GM12872 (cell line): ENCODE results near the gene PRLH.

ENCODE experiments used
- CTCF ChIP-seq: IDR thresholded peaks from 3 replicates; pipeline ENCODE4 v1.5.1; 2011; ENCODE audit warnings: low read depth, mild to moderate bottlenecking, low read length, moderate library complexity; ENCODE audit not compliant: insufficient read depth

PRLH gene

GRCh38 chr2:237558961-237559641, 7.3 kb upstream of the PRLH start:
- no peak for TF ChIP-seq CTCF

- no peak for TF ChIP-seq CTCF
Measured at GRCh38 chr2:237561221-237561620, 5.2 kb upstream of the PRLH start.

DNA sequence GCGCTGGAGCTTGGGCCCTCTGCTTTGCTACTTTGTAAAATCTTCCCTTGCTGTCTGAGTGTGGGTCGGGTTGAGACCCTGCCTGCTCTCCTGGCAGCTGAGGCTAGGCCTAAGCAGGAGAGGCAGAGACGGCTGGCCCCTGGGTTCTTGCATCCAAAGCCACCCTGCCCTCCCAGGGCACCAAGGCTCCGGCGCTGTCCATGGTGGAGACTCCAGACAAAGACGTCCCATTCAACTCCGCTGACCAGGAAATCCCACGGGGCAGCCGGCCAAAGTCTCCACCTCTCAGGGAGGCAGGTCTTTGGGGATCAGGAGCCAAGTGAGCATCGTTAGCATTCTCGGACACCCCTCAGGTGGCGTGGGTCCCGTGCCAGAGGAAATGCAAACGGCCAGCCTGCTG, 2.6 kb upstream of the PRLH start:
- no peak for TF ChIP-seq CTCF

GRCh38 chr2:237564526-237565131, 1.7 kb upstream of the PRLH start:
- TF ChIP-seq CTCF, result no peak

GRCh38 chr2:237565974-237566373, 400 bp upstream of the PRLH start:
- TF ChIP-seq CTCF, result no peak

DNA sequence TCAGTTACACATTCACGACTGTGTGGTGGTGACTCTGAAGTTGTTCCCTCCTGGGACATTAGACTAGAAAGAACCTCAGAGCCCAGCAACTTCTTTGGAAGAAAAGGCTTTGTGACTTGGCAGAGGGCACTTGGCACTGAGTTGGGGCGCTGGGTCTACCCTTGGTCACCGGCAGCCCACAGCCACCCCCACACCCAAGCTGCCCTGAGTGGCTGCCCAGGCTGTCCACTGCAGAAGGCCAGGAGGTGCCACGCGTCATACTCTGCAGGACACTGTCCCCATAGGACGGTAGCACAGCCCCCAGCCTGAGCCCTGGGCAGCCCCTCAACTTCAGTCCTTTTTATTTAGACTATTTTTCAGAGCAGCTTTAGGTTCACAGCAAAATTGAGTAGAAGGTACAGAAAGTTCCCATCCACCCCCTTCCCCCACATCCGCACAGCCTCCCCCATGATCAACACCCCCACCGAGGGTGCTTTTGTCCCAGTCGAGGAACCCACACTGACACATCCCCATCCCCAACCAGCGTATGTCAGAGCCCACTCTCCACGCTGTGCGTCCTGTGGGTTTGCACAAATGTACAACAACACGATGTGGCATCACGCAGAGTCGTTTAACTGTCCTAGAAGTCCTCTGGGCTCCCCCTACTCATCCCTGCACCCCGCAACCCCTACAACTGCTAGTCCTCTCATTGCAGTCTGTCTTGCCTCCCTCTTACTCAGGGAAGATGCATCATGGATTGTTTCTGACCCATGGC, 1.1 kb downstream of the PRLH start:
- no peak for TF ChIP-seq CTCF

DNA sequence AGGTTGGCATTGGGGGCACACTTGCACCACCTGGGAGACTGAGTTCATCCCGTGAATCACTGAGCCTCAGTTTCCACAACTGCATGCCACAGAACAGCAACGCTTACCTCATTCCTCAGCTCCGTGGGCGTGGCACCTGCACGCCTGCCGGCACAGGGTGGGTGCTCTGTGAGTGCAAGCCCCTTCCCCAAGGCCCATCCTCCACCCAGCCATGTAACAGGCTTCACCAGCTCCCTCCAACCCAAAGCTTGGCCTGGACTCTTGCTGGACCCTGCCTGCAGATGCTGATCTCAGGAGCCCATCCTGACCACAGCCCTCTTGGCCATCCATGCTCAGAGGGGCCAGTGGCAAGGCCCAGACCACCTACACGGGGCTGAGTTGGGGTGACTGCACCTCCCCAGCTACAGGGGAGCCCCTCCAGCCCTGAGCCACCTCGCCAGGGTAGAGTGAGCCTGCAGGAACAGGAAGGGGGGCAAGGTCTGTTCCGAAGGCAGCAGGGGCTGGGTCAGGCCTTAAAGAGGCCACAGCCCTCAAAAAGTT, 1.8 kb downstream of the PRLH start:
- no peak for TF ChIP-seq CTCF
